IPS DF 6.9 (cell line): Measurements from ENCODE around the gene TRPV5.

Experiments
- DNase-seq: peaks from one replicate; pipeline ENCODE4 v3.0.0-alpha.2; 2013; ENCODE audit warnings: low read depth, low spot score
- H3K27ac ChIP-seq: one replicate; pipeline ENCODE4 v1.5.1; 2013; ENCODE audit warnings: low read length, control low read depth
- H3K27me3 ChIP-seq: 2 replicates; pipeline ENCODE4 v1.6.1; 2013; ENCODE audit warnings: mild to moderate bottlenecking, low read length; ENCODE audit not compliant: control insufficient read depth, insufficient read depth
- H3K36me3 ChIP-seq: 2 replicates; pipeline ENCODE4 v1.6.1; 2013; ENCODE audit warnings: low read length; ENCODE audit not compliant: control insufficient read depth, insufficient read depth
- H3K4me1 ChIP-seq: 2 replicates; pipeline ENCODE4 v1.6.1; 2013; ENCODE audit warnings: low read length; ENCODE audit not compliant: control insufficient read depth, insufficient read depth
- H3K4me3 ChIP-seq: 2 replicates; pipeline ENCODE4 v1.5.1; 2013; ENCODE audit warnings: mild to moderate bottlenecking, low read length
- H3K9me3 ChIP-seq: 2 replicates; pipeline ENCODE4 v1.6.1; 2013; ENCODE audit warnings: low read length, inconsistent platforms; ENCODE audit not compliant: control insufficient read depth, insufficient read depth
- WGBS: extraction: QIAGEN DNeasy Blood & Tissue Kit; methylation state at CpG from one replicate; pipeline ENCODE4 v1.1.7; 2013; ENCODE audit warnings: mixed read lengths, missing lambda C conversion rate; ENCODE audit not compliant: insufficient read length, insufficient coverage; 5-methylcytosine and 5-hydroxymethylcytosine counted together

The TRPV5 gene

DNA sequence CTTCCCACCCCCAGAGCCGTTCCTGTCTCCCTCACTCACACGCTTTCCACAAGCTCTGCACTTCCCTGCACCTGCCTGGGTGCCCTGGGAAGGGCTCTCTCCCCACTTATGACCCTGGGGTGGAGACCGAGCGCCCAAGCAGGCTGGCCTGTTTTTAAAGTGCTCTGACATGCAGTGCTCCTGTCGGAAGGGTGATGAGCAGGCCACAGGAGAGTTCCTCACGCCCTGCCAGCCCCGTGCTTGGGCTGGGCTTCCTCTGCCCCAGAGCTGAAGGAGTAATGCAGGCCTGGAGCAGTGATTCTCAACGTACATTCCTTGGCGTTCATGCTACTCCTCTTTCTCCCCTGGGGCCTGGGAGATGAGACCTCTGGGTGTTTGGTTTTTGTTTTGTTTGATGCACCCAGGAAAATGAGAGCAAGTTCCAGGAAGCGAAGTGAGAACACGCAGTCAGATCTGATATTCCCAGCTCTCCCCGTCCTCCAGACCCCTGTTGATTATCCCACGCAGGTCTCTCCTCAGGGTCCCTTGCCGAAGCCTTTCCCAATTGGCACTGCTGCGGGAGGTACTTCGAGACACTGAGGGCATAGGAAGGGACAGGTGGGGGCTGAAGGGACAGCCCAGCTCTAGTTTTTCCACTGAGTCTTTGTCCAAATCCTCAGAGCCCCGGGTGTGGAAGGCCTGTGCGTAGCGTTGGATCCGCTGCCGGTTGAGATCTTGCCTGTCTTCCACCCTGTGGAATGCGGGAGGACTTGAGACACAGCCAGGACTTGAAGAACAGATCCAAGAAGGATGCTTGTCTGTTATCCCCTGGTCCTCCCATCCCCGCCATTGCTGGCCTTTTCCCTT, 62.1 kb downstream of the TRPV5 start:
- Histone ChIP-seq H3K27ac (no peak overlapping the region), H3K4me1 (no peaks in the 10 kb centered on the region; the same call in 1 of the 2 replicates)
- no peak for DNase-seq

DNA sequence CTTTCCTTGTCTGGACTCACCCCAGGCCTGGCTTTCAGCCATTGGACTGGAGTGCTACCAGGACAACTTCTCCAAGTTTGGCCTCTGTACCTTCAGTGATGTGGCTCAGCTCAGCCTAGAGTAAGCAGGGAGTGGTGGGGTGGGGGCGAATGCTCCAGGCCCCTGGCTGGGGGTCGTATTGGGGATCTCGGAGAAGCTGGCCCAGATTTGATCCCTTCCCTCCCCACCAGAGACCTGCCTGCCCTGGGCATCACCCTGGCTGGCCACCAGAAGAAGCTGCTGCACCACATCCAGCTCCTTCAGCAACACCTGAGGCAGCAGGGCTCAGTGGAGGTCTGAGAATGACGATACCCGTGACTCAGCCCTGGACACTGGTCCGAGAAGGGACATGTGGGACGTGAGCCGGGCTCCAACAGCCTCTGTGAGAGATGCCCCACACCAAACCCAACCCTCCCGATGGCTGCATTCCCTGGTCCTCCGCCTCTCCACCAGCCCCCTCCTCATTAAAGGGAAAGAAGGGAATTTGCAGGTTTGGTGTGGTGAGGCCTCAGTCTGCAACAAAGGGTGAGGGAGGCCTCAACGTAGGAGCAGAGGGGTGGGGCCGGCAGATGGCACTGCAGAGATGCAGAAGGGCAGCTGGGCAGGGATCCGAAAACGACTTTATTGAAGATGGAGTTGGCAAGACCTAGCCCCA, 62.8 kb downstream of the TRPV5 start:
- H3K9me3 ChIP-seq, result no peaks in the 10 kb centered on the region
- H3K27me3 ChIP-seq, result no peaks in the 10 kb centered on the region
- no peaks in the 10 kb centered on the region; the same call in 1 of the 2 replicates for H3K4me1 ChIP-seq
- no peak overlapping the region for H3K4me3 ChIP-seq
- WGBS, result no CpG with 5 or more reads among the region's 14 CpGs
- H3K27ac ChIP-seq, result no peak overlapping the region
- DNase-seq, result no peak
- H3K36me3 ChIP-seq, result no peaks in the 10 kb centered on the region; the same call in 1 of the 2 replicates

More for the DNA sequence above, 62.1 kb downstream of the TRPV5 start:
- no CpG with 5 or more reads among the region's 23 CpGs for WGBS
- no peaks in the 10 kb centered on the region; the same call in 1 of the 2 replicates for H3K36me3 ChIP-seq
- no peaks in the 10 kb centered on the region for H3K9me3 ChIP-seq
- H3K4me3 ChIP-seq, result no peak overlapping the region
- H3K27me3 ChIP-seq, result no peaks in the 10 kb centered on the region

DNA sequence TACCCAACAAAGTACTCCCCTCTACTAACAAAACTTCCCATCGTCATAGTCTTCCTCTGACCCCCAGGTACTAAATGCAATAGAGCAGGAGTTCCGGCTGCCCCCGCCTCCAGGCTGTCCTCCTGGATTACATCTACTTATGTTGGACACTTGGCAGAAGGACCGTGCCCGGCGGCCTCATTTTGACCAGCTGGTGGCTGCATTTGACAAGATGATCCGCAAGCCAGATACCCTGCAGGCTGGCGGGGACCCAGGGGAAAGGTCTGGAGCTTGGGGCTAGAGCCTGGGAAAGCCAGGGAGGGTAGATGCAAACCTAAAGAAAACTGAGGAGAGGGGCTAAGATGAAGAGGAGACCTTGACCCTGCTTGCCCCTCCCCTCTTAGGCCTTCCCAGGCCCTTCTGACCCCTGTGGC, 63.4 kb downstream of the TRPV5 start:
- WGBS, result no CpG with 5 or more reads among the region's 8 CpGs
- Histone ChIP-seq H3K4me3 (no peak overlapping the region), H3K27me3 (no peaks in the 10 kb centered on the region), H3K9me3 (no peaks in the 10 kb centered on the region), H3K4me1 (no peaks in the 10 kb centered on the region; the same call in 1 of the 2 replicates), H3K27ac (no peak overlapping the region), H3K36me3 (no peaks in the 10 kb centered on the region; the same call in 1 of the 2 replicates)
- no peak for DNase-seq

DNA sequence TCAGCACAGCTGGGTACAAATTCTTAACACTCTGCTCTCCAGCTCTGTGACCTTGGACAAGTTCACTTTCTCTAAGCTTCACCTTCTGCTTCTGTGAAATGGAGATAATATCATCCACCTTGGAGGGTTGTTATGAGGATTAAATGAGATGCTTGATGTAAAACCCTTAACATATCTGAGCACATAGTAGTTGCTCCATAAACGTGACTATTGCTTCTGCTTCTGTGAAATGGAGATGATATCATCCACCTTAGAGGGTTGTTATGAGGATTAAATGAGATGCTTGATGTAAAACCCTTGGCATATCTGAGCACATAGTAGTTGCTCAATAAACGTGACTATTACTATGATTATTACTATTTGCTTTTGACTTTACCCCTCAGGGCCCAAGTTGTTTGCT, 64.1 kb downstream of the TRPV5 start:
- no peak for DNase-seq
- Histone ChIP-seq H3K4me3 (no peak overlapping the region), H3K27me3 (no peaks in the 10 kb centered on the region), H3K27ac (no peak overlapping the region), H3K36me3 (no peaks in the 10 kb centered on the region; the same call in 1 of the 2 replicates), H3K9me3 (no peaks in the 10 kb centered on the region), H3K4me1 (no peaks in the 10 kb centered on the region; the same call in 1 of the 2 replicates)
- WGBS, result no CpG with 5 or more reads among the region's 2 CpGs

DNA sequence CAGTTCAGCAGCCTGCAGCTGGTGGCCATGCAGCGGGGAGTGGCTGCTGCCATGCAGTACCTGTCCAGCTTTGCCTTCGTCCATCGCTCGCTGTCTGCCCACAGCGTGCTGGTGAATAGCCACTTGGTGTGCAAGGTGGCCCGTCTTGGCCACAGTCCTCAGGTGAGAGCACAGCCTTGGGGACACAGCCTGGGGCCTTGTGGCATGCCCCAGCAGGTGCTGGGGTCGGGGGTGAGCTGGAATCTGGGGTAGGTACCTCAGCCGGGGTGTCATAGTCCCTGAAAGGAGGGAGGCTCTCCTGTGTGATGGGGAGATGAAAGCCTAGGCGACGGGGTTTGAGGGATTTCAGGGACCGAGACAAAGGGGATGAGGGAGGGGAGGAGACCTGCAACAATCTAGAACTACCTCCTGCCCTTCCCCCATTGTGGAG, 64.5 kb downstream of the TRPV5 start:
- Histone ChIP-seq H3K4me3 (no peak overlapping the region), H3K27ac (no peak overlapping the region), H3K9me3 (no peaks in the 10 kb centered on the region), H3K27me3 (no peaks in the 10 kb centered on the region), H3K36me3 (no peaks in the 10 kb centered on the region; the same call in 1 of the 2 replicates), H3K4me1 (no peaks in the 10 kb centered on the region; the same call in 1 of the 2 replicates)
- DNase-seq, result no peak
- WGBS, result no CpG with 5 or more reads among the region's 11 CpGs

DNA sequence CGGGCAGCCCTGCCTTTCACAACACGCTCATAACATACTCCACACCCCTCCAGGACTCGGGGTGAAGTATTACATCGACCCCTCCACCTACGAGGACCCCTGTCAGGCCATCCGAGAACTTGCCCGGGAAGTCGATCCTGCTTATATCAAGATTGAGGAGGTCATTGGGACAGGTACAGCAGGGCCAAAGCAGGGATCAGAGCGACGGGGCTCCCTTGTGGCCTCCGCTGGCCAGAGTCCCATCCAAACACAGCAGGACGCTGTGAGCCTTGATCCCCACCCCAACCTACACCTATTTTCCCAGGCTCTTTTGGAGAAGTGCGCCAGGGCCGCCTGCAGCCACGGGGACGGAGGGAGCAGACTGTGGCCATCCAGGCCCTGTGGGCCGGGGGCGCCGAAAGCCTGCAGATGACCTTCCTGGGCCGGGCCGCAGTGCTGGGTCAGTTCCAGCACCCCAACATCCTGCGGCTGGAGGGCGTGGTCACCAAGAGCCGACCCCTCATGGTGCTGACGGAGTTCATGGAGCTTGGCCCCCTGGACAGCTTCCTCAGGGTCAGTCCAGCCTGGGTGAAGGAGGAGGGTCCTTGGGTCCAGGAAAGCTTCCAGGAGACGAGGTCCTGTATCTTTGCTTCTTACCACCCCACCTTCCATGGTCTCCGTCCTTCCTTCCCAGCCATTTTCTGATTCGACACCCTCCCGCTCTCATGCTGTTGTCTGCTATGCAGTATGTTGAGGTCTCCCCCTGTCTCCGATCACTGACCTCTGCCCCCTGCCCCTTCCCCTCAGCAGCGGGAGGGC, 65.2 kb downstream of the TRPV5 start:
- no CpG with 5 or more reads among the region's 31 CpGs for WGBS
- H3K4me3 ChIP-seq, result no peak overlapping the region
- no peak overlapping the region for H3K27ac ChIP-seq
- no peaks in the 10 kb centered on the region; the same call in 1 of the 2 replicates for H3K4me1 ChIP-seq
- no peak for DNase-seq
- no peaks in the 10 kb centered on the region for H3K9me3 ChIP-seq
- no peaks in the 10 kb centered on the region; the same call in 1 of the 2 replicates for H3K36me3 ChIP-seq
- H3K27me3 ChIP-seq, result no peaks in the 10 kb centered on the region

DNA sequence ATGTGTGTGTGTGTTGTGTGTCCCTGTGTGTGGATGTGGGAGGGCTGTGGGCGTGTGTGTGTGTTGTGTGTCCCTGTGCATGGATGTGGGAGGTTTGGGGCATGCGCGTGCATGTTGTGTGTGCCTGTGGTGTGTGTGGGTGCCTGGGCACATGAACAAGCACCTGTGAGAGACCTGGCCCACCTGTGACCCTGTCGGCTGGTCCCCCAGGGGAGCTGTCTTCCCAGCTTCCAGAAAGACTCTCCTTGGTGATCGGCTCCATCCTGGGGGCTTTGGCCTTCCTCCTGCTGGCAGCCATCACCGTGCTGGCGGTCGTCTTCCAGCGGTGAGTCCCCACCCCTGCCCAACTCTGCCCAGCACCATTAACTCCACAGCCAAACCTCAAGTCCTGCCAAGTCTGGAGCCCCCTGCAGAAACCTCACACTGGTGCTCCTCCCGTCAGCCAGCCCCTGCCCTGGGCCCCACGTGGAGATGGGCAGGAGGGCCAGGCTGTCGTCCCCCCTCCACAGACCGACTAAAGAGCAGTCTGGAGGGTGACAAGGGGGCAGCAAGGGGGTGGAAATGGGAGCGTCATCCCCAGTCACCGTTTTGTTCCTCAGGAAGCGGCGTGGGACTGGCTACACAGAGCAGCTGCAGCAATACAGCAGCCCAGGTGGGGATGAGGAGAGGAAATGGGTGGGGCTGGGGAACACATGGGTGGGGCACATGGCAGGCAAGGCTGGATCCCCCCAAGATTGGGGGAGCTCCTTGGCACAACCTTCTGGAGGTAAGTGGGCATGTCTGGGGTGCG, 66.0 kb downstream of the TRPV5 start:
- no peaks in the 10 kb centered on the region; the same call in 1 of the 2 replicates for H3K36me3 ChIP-seq
- no peak for DNase-seq
- H3K27me3 ChIP-seq, result no peaks in the 10 kb centered on the region
- H3K9me3 ChIP-seq, result no peaks in the 10 kb centered on the region
- no peak overlapping the region for H3K4me3 ChIP-seq
- H3K4me1 ChIP-seq, result peaks cover 2% of the 10 kb centered on the region
- WGBS, result no CpG with 5 or more reads among the region's 18 CpGs
- H3K27ac ChIP-seq, result no peak overlapping the region

DNA sequence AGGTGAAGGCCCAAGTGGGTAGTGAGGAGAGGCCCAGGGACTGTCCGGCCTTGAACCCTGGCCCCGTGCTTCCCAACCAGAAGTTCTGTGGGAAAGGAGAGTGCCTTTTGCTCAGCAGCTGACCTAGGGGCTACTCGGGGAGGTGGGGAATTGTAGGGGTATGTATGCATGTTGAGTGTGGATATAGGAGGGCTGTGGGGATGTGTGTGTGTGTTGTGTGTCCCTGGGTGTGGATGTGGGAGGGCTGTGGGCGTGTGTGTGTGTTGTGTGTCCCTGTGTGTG, 66.5 kb downstream of the TRPV5 start:
- Histone ChIP-seq H3K36me3 (no peaks in the 10 kb centered on the region; the same call in 1 of the 2 replicates), H3K9me3 (no peaks in the 10 kb centered on the region), H3K4me3 (no peak overlapping the region), H3K27ac (no peak overlapping the region), H3K27me3 (no peaks in the 10 kb centered on the region), H3K4me1 (peaks cover 2% of the 10 kb centered on the region)
- no CpG with 5 or more reads among the region's 4 CpGs for WGBS
- no peak for DNase-seq

DNA sequence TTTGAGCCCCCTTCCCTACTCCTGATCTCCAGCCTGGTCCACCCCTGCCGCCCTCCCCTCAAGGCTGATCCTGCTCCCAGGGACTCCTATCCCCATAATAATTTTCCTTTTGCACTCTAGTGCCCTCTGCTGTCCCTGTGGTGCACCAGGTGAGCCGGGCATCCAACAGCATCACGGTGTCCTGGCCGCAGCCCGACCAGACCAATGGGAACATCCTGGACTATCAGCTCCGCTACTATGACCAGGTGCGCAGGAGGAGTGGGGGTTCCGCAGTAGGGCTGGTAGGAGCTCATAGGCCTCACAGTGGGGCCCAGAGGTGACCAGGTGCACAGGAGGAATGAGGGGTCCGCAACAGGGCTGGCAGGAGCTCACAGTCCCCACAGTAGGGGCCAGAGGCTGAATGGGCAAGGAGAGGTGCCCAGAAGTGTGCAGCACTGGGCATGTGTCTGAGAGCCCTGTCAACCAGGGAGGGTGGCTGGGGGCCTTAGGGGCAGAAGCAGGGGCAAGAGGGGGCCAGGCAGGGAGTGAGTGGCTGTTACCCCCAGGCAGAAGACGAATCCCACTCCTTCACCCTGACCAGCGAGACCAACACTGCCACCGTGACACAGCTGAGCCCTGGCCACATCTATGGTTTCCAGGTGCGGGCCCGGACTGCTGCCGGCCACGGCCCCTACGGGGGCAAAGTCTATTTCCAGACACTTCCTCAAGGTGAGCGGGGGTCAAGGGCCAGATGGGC, 67.0 kb downstream of the TRPV5 start:
- H3K27me3 ChIP-seq, result no peaks in the 10 kb centered on the region
- H3K4me1 ChIP-seq, result peaks cover 3% of the 10 kb centered on the region
- H3K36me3 ChIP-seq, result no peaks in the 10 kb centered on the region; the same call in 1 of the 2 replicates
- no CpG with 5 or more reads among the region's 18 CpGs for WGBS
- no peaks in the 10 kb centered on the region for H3K9me3 ChIP-seq
- no peak overlapping the region for H3K4me3 ChIP-seq
- no peak for DNase-seq
- H3K27ac ChIP-seq, result no peak overlapping the region
